ENCODE results near the gene SLC16A2.

SLC16A2 gene

GRCh38 chrX:74445099-74445498 lies 23.8 kb downstream of the SLC16A2 start:
- H3K9me3 ChIP-seq (ENCODE audit: control insufficient read depth, insufficient read depth, low read depth, low read length) = no peaks in the 10 kb centered on the region
- peaks cover 6% of the 10 kb centered on the region; the same call in 1 of the 2 replicates for H3K4me1 ChIP-seq (ENCODE audit: control insufficient read depth, insufficient read depth, low read length)
- TF ChIP-seq ZNF354C (tag by site-specific recombination; IDR thresholded peaks at IDR 0.05; ENCODE audit: borderline replicate concordance, low read depth) (no peak), EGR2 (tag by site-specific recombination; IDR thresholded peaks at IDR 0.05; ENCODE audit: low read depth) (no peak), SP2 (tag by site-specific recombination; IDR thresholded peaks at IDR 0.05) (no peak), ZNF664 (tag by site-specific recombination; IDR thresholded peaks at IDR 0.05) (no peak), ZNF624 (tag by site-specific recombination; IDR thresholded peaks at IDR 0.05) (no peak), ZNF266 (tag by site-specific recombination; IDR thresholded peaks at IDR 0.05; ENCODE audit: low read depth) (no peak), ZNF239 (tag by site-specific recombination; IDR thresholded peaks at IDR 0.05) (no peak), ZNF670 (tag by site-specific recombination; IDR thresholded peaks at IDR 0.05; ENCODE audit: low read depth) (no peak)
- TF ChIP-seq, protein P1, sequence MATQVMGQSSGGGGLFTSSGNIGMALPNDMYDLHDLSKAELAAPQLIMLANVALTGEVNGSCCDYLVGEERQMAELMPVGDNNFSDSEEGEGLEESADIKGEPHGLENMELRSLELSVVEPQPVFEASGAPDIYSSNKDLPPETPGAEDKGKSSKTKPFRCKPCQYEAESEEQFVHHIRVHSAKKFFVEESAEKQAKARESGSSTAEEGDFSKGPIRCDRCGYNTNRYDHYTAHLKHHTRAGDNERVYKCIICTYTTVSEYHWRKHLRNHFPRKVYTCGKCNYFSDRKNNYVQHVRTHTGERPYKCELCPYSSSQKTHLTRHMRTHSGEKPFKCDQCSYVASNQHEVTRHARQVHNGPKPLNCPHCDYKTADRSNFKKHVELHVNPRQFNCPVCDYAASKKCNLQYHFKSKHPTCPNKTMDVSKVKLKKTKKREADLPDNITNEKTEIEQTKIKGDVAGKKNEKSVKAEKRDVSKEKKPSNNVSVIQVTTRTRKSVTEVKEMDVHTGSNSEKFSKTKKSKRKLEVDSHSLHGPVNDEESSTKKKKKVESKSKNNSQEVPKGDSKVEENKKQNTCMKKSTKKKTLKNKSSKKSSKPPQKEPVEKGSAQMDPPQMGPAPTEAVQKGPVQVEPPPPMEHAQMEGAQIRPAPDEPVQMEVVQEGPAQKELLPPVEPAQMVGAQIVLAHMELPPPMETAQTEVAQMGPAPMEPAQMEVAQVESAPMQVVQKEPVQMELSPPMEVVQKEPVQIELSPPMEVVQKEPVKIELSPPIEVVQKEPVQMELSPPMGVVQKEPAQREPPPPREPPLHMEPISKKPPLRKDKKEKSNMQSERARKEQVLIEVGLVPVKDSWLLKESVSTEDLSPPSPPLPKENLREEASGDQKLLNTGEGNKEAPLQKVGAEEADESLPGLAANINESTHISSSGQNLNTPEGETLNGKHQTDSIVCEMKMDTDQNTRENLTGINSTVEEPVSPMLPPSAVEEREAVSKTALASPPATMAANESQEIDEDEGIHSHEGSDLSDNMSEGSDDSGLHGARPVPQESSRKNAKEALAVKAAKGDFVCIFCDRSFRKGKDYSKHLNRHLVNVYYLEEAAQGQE (tag by site-specific recombination; IDR thresholded peaks at IDR 0.05) = no peak
- TF ChIP-seq, protein P2, sequence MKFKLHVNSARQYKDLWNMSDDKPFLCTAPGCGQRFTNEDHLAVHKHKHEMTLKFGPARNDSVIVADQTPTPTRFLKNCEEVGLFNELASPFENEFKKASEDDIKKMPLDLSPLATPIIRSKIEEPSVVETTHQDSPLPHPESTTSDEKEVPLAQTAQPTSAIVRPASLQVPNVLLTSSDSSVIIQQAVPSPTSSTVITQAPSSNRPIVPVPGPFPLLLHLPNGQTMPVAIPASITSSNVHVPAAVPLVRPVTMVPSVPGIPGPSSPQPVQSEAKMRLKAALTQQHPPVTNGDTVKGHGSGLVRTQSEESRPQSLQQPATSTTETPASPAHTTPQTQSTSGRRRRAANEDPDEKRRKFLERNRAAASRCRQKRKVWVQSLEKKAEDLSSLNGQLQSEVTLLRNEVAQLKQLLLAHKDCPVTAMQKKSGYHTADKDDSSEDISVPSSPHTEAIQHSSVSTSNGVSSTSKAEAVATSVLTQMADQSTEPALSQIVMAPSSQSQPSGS (tag by site-specific recombination; IDR thresholded peaks at IDR 0.05; ENCODE audit: low read depth) = no peak
- TF ChIP-seq, protein P3, sequence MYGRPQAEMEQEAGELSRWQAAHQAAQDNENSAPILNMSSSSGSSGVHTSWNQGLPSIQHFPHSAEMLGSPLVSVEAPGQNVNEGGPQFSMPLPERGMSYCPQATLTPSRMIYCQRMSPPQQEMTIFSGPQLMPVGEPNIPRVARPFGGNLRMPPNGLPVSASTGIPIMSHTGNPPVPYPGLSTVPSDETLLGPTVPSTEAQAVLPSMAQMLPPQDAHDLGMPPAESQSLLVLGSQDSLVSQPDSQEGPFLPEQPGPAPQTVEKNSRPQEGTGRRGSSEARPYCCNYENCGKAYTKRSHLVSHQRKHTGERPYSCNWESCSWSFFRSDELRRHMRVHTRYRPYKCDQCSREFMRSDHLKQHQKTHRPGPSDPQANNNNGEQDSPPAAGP (tag by site-specific recombination; IDR thresholded peaks at IDR 0.05) = no peak
- H3K36me3 ChIP-seq (ENCODE audit: control insufficient read depth in 2 of 2, insufficient read depth in 1 of 2, low read length in 2 of 2) = 0 out of 3 replicates have a peak, but pooled peaks cover 0 to 3% of the 10 kb centered on the region in 2 experiments
- H3K27ac ChIP-seq (ENCODE audit: extremely low read depth, low read depth, low read length) = no peak overlapping the region
- CTCF ChIA-PET = interaction anchor here (0.6 to 1.4 kb wide), 2 partner anchors 63 to 588 kb away, joined by 3 to 5 read pairs; no protein-coding TSS in a partner anchor
- POLR2A ChIA-PET = no interaction called here
- H3K4me3 ChIP-seq (ENCODE audit: low read depth, low read length) = no peak overlapping the region

DNA sequence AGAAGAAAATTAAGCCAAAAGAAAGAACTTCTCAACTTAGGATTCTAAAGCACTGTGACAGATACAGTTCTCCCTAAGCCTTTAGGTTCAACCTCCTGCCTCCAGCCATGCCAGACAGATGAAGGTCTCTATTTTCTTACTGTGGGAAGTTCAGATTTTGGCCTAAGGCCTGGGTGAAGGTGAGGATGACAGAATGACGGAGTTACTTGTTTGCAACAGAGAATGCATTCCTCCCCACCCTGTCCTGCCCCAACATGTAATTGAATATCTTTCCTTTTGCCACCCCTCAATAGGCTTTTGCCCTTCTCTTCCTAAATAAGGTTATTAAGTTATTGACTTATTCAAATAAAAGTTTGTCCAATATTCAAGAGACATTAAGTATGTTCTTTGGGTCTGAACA lies 25.6 kb downstream of the SLC16A2 start:
- Histone ChIP-seq H3K4me3 (ENCODE audit: low read depth, low read length) (no peak overlapping the region), H3K4me1 (ENCODE audit: control insufficient read depth, insufficient read depth, low read length) (peaks cover 7% of the 10 kb centered on the region; the same call in 1 of the 2 replicates), H3K27ac (ENCODE audit: extremely low read depth, low read depth, low read length) (no peak overlapping the region), H3K36me3 (ENCODE audit: control insufficient read depth in 2 of 2, insufficient read depth in 1 of 2, low read length in 2 of 2) (no peaks in the 10 kb centered on the region), H3K9me3 (ENCODE audit: control insufficient read depth, insufficient read depth, low read depth, low read length) (no peaks in the 10 kb centered on the region)
- POLR2A ChIA-PET = no interaction called here
- CTCF ChIA-PET = interaction anchor here (0.6 to 1.4 kb wide), 2 partner anchors 64 to 85 kb away, joined by 3 read pairs; no protein-coding TSS in a partner anchor
- TF ChIP-seq ZNF433 (tag by site-specific recombination; IDR thresholded peaks at IDR 0.05; ENCODE audit: low read depth) (no peak), ZNF518A (tag by site-specific recombination; conservative IDR thresholded peaks at IDR 0.05; ENCODE audit: low read depth) (no peak), ZNF350 (tag by site-specific recombination; IDR thresholded peaks at IDR 0.05) (no peak), ZNF214 (tag by site-specific recombination; IDR thresholded peaks at IDR 0.05; ENCODE audit: borderline replicate concordance) (no peak)

All from HEK293 (cell line).